Bronchial epithelial cell (primary cell): ENCODE data around the gene OSBPL9. TPM values are rescaled to one million over a fixed set of nuclear protein-coding genes. Genes with fewer than 3 reads are reported as not detected.
A peak's percentile ranks its signal among the peaks of the same experiment; 100 is the strongest.

Experiments used
- DNase-seq: peaks from one replicate; pipeline ENCODE4 v3.0.0-alpha.2; 2010; ENCODE audit warnings: low read depth
- FAIRE-seq: peaks from 2 replicates; lab custom pipeline; 2011; peaks lifted over from hg19 to GRCh38; lab: Jason Lieb, UNC
- H3K27me3 ChIP-seq: 2 replicates; pipeline ENCODE4 v1.5.1; 2011; ENCODE audit warnings: low read length; ENCODE audit not compliant: control insufficient read depth, insufficient read depth
- H3K36me3 ChIP-seq: 2 replicates; pipeline ENCODE4 v1.5.1; 2011; ENCODE audit warnings: low read length; ENCODE audit not compliant: control insufficient read depth, insufficient read depth
- H3K4me3 ChIP-seq: 2 replicates; pipeline ENCODE4 v1.5.1; 2011; ENCODE audit warnings: mild to moderate bottlenecking, low read depth, low read length, control low read depth
- CTCF ChIP-seq: IDR thresholded peaks from 2 replicates; pipeline ENCODE4 v1.5.1; 2011; ENCODE audit warnings: mild to moderate bottlenecking, moderate library complexity, low read length, control low read depth, inconsistent platforms; ENCODE audit not compliant: insufficient read depth, severe bottlenecking
- total RNA-seq: library from RNA; depleted of rRNA; stranded (reverse); fragments of >200 nt; gene quantifications from 2 replicates; pipeline ENCODE4 v1.2.1, GENCODE V29; 2014

Gene OSBPL9
- total RNA-seq, 1 donor from 2014 or later, result 69.8 TPM

GRCh38 chr1:51750729-51751128 is 133.8 kb downstream of the OSBPL9 start:
- DNase-seq, result peak; percentile 79
- no peak for FAIRE-seq
- TF ChIP-seq CTCF, result no peak
- no peak overlapping the region for H3K4me3 ChIP-seq
- H3K27me3 ChIP-seq, result no peaks in the 10 kb centered on the region
- peaks cover 7% of the 10 kb centered on the region for H3K36me3 ChIP-seq

DNA sequence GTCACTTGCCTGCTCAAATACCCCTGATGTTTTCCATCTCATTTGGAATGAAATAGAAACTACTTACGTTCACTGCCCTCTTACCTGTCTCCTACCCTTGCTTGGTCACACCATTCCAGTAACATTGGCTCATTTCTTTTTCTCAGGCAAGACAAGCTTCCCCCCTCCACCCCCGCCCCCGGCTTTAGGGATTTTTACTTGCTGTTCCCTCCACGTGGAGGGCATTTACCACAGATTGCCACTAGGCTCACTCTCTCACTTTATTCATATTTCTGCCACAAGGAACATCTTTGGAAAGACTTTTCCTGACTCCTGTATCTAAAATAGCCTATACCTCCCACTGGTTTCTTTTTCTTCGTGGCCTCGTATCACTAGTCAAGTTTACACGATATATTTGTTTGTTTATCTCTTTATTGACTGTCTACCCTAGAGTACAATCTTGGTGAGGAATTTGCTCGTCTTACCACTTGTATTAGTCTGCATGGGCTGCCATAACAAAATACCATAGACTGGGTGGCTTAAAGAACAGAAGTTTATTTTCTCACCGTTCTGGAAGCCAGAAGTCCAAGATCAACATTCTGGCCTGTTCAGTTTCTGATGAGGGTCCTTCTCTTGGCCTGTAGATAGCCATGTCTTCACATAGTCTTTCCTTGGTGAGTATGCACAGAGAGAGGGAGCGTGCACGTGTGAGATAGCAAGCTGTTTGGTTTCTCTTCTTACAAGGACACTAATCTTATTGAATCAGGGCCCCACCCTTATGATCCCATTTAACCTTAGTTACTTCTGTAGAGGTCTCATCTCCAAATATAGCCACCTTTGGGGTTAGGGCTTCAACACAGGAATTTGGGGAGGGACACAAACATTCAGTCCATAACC is 135.4 kb downstream of the OSBPL9 start:
- H3K36me3 ChIP-seq, result peaks cover 7% of the 10 kb centered on the region
- H3K27me3 ChIP-seq, result no peaks in the 10 kb centered on the region
- no peak overlapping the region for H3K4me3 ChIP-seq
- no peak for FAIRE-seq
- TF ChIP-seq CTCF, result no peak
- DNase-seq, result no peak

GRCh38 chr1:51753969-51754368 is 137.1 kb downstream of the OSBPL9 start:
- peaks cover 7% of the 10 kb centered on the region for H3K36me3 ChIP-seq
- no peak for FAIRE-seq

DNA sequence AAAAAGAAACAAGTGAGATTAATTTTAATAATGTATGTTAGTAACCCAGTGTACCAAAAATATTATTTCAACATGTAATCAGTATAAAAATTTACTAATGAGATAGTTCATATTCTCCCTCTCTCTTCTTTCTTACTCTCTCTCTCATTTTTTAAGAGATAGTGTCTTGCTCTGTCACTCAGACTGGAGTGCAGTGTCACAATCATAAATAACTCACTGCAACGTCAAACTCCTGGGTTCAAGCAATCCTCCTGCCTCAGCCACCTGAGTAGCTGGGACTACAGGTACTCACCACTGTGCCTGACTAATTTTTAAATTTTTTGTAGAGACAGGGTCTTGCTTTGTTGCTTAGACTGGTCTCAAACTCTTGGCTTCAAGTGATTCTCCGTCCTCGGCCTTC is 137.8 kb downstream of the OSBPL9 start:
- H3K4me3 ChIP-seq, result no peak overlapping the region
- no peak for DNase-seq
- no peak for FAIRE-seq
- H3K27me3 ChIP-seq, result no peaks in the 10 kb centered on the region
- TF ChIP-seq CTCF, result no peak
- H3K36me3 ChIP-seq, result peaks cover 7% of the 10 kb centered on the region

More at GRCh38 chr1:51753969-51754368, 137.1 kb downstream of the OSBPL9 start:
- Histone ChIP-seq H3K4me3 (no peak overlapping the region), H3K27me3 (no peaks in the 10 kb centered on the region)
- TF ChIP-seq CTCF, result no peak
- DNase-seq, result no peak

DNA sequence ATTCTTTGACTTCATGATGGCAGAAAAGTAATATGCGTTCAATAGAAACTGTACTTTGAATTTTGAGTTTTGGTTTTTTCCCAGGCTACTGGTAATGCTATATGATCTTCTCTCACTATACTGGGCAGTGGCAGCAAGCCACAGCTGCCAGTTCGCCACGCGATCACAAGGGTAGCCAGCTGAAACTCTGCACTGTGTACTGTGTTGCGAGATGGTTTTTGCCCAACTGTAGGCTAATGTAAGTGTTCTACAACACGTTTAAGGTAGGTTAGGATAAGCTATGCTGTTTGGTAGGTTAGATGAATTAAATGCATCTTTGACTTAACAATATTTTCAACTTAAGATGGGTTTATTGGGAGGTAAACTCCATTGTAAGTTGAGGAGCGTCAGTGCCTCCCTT is 138.5 kb downstream of the OSBPL9 start:
- no peaks in the 10 kb centered on the region for H3K27me3 ChIP-seq
- DNase-seq (no peak), FAIRE-seq (no peak)
- H3K4me3 ChIP-seq, result no peak overlapping the region
- TF ChIP-seq CTCF, result no peak
- peaks cover 7% of the 10 kb centered on the region for H3K36me3 ChIP-seq

DNA sequence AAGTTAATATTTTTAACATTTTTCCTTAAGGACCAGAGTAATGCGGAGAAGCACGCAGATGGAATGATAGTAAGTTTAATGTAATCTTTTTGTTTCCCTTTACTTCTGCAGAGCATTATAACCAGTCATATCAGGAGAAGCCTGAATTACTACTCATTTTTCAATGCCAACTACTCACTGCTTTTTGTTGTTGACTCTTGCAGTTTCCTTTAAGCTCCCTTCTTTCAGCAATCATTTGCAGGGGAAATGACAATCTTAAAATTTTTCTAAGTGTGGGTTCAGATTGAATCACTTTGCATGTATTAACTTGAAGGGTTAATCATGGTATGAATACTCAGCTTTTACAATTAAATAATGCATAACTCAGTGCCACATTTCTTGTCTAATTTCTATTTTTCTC is 139.4 kb downstream of the OSBPL9 start:
- DNase-seq (peak; percentile 85), FAIRE-seq (no peak)
- H3K36me3 ChIP-seq, result peaks cover 7% of the 10 kb centered on the region
- no peak overlapping the region for H3K4me3 ChIP-seq
- TF ChIP-seq CTCF, result no peak
- no peaks in the 10 kb centered on the region for H3K27me3 ChIP-seq
